Small intestine (tissue), 7 donors: ENCODE measurements around the gene DEDD2. TPM values are rescaled to one million over a fixed set of nuclear protein-coding genes. Genes with fewer than 3 reads are reported as not detected.

Source experiments
- DNase-seq, 2 donors: peaks; one replicate each; pipeline versions ENCODE4 v3.0.0 to v3.0.0-alpha.2; 2013
- FAIRE-seq: peaks from 2 replicates; lab custom pipeline; 2012; peaks lifted over from hg19 to GRCh38; lab: Jason Lieb, UNC
- H3K27ac ChIP-seq, 3 donors: one replicate each; pipeline ENCODE4 v1.5.1; 2013; ENCODE audit warnings: low read length in 2 of 3, mild to moderate bottlenecking in 2 of 3, control low read depth in 1 of 3, inconsistent platforms in 1 of 3, low read depth in 1 of 3, moderate library complexity in 1 of 3
- H3K27me3 ChIP-seq, 3 donors: one replicate each; pipeline ENCODE4 v1.6.1; 2013; ENCODE audit warnings: low read length in 3 of 3, inconsistent platforms in 1 of 3; ENCODE audit not compliant: control insufficient read depth in 3 of 3, insufficient read depth in 3 of 3
- H3K36me3 ChIP-seq, 3 donors: one replicate each; pipeline ENCODE4 v1.6.1; 2013; ENCODE audit warnings: low read length in 3 of 3, inconsistent platforms in 1 of 3, low read depth in 1 of 3, mild to moderate bottlenecking in 1 of 3, moderate library complexity in 1 of 3; ENCODE audit not compliant: control insufficient read depth in 3 of 3, insufficient read depth in 2 of 3
- H3K4me1 ChIP-seq, 3 donors: one replicate each; pipeline ENCODE4 v1.6.1; 2013; ENCODE audit warnings: low read length in 2 of 3, inconsistent platforms in 1 of 3, low read depth in 1 of 3, mild to moderate bottlenecking in 1 of 3, moderate library complexity in 1 of 3; ENCODE audit not compliant: control insufficient read depth in 3 of 3, insufficient read depth in 2 of 3
- H3K4me3 ChIP-seq, 3 donors: one replicate each; pipeline ENCODE4 v1.5.1; 2013; ENCODE audit warnings: low read length in 3 of 3, control low read depth in 1 of 3, inconsistent platforms in 1 of 3, low read depth in 1 of 3, mild to moderate bottlenecking in 1 of 3, moderate library complexity in 1 of 3
- H3K9me3 ChIP-seq, 2 donors: one replicate each; pipeline ENCODE4 v1.6.1; 2013; ENCODE audit warnings: low read depth in 1 of 2, low read length in 1 of 2; ENCODE audit not compliant: control insufficient read depth in 2 of 2, insufficient read depth in 1 of 2
- WGBS, 3 donors: extraction: QIAGEN DNeasy Blood & Tissue Kit; methylation state at CpG; one replicate each; pipeline ENCODE4 v1.1.7; 2013; 5-methylcytosine and 5-hydroxymethylcytosine counted together
- polyA plus RNA-seq, 4 donors: library from polyadenylated mRNA; stranded (reverse) in 3 of 4; unstranded in 1 of 4; fragments of 200-250 nt in 3 of 4; fragments of 120-200 nt in 1 of 4; gene quantifications; one replicate each; pipeline versions ENCODE4 v1.2.1 to v1.2.3, GENCODE V29; 2013
- donor health status: healthy with polysubstance abuse.
- donor health status: control.
- donor health status: control.
- donor health status: Bipolar disorder and iron deficiency.
- donor health status: healthy.

The DEDD2 gene
- polyA plus RNA-seq, 4 donors = 22.8 to 41.3 (median 37.8) TPM

- Histone ChIP-seq H3K27me3 (no peaks in the 10 kb centered on the region), H3K4me3 (peak within 1 kb of the TSS; percentile 86 to 100 (median 88)), H3K36me3 (peaks cover 0 to 28% (median 0%) of the 10 kb centered on the region in 3 donors), H3K9me3 (no peaks in the 10 kb centered on the region), H3K27ac (peak within 1 kb of the TSS; percentile 79 to 99 (median 97)), H3K4me1 (peaks cover 8 to 35% (median 16%) of the 10 kb centered on the region in 3 donors)
- FAIRE-seq (no peak), DNase-seq (peak; percentile 92 to 99)
- 1% methylated on average over 47 to 75 of the region's 75 CpGs for whole genome bisulfite sequencing, 3 donors
These were observed 37.6 kb upstream of the DEDD2 start, which contains the start of gene ERF for GRCh38 chr19:42254850-42255765. Gene ERF (minus strand): TSS chr19:42255128. CDS start chr19:42254999, 129 bp downstream.

DNA sequence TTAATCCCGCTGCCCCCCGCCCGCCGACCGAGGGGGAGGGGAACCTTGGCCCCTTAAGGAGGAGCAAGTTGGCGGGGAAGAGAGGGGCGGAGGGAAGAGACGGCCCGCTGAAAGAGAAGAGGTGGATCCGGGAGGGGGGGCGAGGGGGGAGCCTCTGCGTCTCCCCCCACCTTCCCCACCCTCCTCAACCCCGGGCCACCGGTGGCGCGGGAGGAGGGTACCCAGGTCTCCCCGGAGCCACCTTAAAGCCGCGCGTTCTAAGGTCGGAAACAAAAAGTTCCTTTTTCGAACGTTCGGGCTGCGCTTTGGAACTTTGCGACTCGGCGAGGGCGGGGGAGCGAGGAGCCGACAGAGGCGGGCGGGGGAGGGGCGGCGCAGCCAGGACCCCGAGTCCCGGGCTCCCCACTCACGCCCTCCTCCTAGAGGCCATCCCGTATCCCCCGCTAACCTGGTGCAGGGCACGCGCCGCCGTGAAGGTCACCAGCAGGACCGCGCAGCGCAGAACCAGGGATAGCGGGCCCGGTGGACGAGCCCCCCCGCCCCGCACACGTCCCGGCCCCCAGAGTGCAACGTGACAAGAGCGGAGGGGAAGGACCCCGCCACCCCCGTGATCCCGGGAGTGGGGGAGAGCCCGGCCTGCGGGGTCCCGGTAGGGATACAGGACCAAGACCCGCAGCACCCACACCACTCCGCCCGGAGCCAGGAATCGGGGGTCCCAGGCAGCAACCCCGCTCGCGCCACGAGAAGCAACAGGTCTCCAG, 36.8 kb upstream of the DEDD2 start:
- Histone ChIP-seq H3K36me3 (peaks cover 0 to 36% (median 3%) of the 10 kb centered on the region in 3 donors), H3K27me3 (no peaks in the 10 kb centered on the region), H3K9me3 (no peaks in the 10 kb centered on the region), H3K4me3 (peak overlapping the region; percentile 86 to 100 (median 88)), H3K4me1 (peaks cover 8 to 32% (median 16%) of the 10 kb centered on the region in 3 donors), H3K27ac (peak overlapping the region; percentile 79 to 99 (median 97))
- no peak for FAIRE-seq
- peak; percentile 83 to 93 for DNase-seq
- WGBS, 3 donors = 0% methylated on average over 33 to 69 of the region's 70 CpGs

DNA sequence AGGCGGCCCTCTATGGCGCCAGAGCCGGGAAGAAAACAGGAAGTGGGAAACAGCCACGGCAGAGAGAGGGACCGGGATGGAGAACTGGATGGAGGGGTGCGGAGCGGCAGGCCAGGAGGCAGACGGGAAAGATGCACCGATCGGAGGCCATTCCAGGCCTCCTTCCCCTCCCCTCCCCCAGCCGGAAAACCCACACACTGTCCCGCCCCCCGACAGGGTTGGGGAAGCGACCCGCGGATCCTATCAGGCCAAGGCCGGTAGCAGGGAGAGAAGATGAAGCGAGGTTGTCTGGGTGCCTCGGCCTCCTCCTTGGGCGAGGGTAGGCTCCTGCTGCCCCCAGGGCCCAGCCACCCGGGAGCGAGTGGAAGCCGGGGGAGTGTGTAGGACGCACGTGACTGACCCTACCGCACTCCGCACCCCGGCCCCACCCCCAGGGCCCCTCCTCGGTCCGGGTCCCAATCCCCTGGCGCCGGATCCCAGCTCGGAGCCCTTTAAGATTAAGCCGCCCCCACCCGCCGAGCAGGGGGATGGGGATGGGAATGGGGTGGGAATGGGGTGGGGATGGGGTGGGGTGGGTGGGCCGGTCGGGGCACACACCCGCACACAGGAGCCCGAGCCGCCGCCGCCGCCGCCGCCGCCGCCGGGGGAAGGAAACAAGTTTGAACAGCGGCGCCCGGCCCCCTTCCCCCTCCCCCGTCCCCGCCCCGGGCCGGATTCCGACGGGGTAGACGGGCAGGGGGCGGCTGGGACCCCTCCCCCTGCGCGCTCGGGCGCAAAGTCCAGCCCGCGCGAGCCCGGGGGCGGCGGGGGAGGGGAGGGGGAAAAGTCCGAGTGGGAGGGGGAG, 36.0 kb upstream of the DEDD2 start:
- peak; percentile 51 to 67 for DNase-seq
- Histone ChIP-seq H3K9me3 (no peaks in the 10 kb centered on the region), H3K4me1 (peaks cover 8 to 32% (median 16%) of the 10 kb centered on the region in 3 donors), H3K27me3 (no peaks in the 10 kb centered on the region), H3K4me3 (peak overlapping the region; percentile 86 to 100 (median 88)), H3K27ac (peak overlapping the region; percentile 79 to 99 (median 97)), H3K36me3 (peaks cover 3 to 44% (median 5%) of the 10 kb centered on the region in 3 donors)
- WGBS, 3 donors = 1% methylated on average over 25 to 66 of the region's 71 CpGs
- FAIRE-seq = no peak

DNA sequence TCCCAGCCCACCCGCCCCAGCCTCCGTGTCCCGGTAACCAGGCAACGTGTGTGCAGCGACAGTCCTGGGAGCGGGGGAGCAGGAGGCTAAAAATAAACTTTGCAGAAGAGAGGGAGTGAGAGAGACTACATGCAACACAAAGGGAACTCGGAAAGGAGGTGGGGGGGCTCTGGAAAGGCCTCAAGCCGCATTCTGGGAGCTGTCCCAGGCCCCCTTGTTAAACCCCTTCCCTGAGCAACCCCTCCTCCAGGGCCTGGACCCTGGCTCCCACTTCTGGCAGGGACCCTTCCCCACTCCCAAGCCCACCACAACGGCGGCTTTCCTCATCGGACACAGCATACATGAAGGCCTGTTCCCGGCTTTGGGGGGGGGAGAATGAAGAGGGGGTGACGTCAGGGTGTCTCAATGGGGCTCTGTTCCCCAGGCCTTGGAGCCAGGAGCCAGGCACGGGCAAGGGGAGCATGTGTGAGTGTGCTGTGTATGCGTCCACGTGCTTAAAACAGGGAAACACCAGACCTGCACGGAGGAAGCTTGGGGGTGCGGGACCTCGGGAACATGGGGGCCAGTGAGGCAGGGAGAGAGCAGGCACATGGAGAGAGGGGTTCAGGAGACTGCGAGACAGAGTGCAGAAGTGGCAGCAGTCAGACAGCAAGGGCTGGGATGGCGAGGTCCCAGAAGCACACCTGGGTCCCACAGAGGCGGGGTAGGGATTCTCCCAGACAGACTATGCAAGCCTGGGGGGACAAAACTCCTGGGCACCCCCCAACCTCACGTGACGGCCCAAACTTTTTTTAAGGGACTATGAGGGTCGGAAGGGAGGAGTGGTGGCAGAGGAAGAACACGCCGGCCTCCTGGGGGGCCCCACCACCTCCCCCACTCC, 35.1 kb upstream of the DEDD2 start:
- Histone ChIP-seq H3K36me3 (peaks cover 3 to 51% (median 5%) of the 10 kb centered on the region in 3 donors), H3K27me3 (no peaks in the 10 kb centered on the region), H3K4me3 (peak overlapping the region; percentile 86 to 100 (median 88)), H3K9me3 (no peaks in the 10 kb centered on the region), H3K4me1 (peaks cover 8 to 32% (median 16%) of the 10 kb centered on the region in 3 donors), H3K27ac (peak overlapping the region; percentile 64 to 90 (median 82))
- WGBS, 3 donors = 10 to 17% (median 11%) methylated on average over 23 to 27 of the region's 27 CpGs
- no peak for FAIRE-seq
- DNase-seq = peak in 1 of 2 donors; percentile 59

DNA sequence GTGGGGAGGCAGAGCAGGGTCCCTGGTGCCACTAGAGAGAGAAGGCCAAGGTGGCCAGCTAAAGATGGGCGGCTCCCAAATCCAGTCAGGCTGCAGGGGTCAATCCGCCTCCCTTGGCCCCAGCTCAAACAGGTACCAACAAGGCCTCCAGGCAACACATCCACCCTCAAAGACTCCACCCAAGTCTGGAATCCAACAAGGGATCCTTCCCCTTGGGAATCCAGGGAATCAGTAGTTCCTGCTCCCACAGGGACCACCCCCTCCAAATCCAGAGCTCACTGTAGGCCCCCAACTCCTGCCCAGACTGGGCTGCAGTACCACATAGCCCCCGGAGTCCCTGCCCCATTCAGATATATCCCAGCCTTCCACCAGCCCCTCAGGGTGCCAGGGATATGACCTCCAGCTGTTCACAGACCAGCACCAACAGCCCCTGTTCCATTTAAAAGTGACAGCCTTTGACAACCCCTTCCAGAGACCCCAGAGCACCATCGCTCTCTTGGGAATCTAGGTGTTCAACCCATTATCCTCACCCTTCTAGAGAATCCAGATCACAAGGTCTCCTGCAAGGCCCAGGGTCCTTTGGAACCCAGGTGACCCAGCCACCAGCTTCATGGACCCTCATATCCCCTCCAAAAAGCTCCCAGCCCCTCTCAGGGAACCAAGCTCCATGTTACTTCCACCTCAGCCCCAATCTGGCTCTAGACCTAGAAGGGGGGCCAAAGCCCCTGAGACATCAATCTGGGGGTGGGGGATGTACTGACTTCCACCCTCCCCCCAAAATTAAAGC, 34.3 kb upstream of the DEDD2 start:
- Histone ChIP-seq H3K9me3 (no peaks in the 10 kb centered on the region), H3K27ac (peak overlapping the region in 2 of 3 donors; percentile 47 to 90), H3K27me3 (no peaks in the 10 kb centered on the region), H3K4me3 (peak overlapping the region in 2 of 3 donors; percentile 16 to 86), H3K36me3 (peaks cover 3 to 60% (median 5%) of the 10 kb centered on the region in 3 donors), H3K4me1 (peaks cover 8 to 32% (median 16%) of the 10 kb centered on the region in 3 donors)
- 57 to 75% (median 68%) methylated on average over 4 of the region's 4 CpGs for WGBS, 3 donors
- DNase-seq (peak in 1 of 2 donors; percentile 36), FAIRE-seq (no peak)

DNA sequence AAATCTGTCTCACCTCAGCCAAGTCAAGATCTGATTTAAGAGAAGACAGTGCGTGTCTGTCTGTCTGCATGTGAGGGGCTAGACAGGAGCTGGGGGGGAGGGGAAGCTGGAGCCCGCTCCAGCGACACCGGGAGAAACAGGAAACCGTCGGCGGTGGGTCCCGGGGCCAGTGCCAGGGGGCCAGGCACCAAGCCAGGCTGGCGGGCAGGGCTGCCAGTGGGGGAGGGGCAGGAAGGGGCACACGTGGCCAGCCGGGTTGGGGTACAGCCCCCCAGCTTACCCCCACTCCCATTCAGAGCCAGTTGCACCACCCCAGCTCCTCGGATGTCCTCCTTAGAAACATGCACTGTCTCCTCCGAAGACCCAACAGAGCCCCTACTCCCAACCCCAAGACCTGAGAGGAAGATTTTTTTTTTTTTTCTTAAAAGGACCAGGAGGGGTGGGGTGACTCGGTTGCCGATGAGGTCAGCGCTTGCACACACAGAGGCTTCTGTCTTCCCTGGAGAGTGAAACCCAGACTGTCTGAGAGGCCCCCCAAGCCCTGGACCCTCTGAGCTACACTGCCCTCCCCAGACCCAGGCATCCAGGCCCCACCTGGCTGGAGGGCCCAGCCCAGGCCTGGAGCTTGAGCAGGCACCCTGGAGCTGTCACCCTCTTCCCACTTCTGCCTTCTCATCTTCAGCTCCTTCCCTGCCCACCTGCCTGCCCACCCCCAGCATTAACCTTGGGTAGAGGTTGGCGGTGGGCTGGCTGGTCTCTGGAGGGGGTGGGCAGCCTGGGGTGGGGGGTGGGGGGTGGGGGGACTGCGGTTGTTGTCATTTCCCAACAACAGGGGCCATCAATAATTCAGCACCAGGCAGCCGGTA, 33.4 kb upstream of the DEDD2 start:
- no peaks in the 10 kb centered on the region for H3K27me3 ChIP-seq
- no peaks in the 10 kb centered on the region for H3K9me3 ChIP-seq
- H3K4me3 ChIP-seq = no peak overlapping the region
- H3K27ac ChIP-seq = peak overlapping the region in 2 of 3 donors; percentile 37 to 90
- WGBS, 3 donors = 18 to 35% (median 26%) methylated on average over 15 to 19 of the region's 19 CpGs
- peaks cover 8 to 28% (median 16%) of the 10 kb centered on the region in 3 donors for H3K4me1 ChIP-seq
- FAIRE-seq (no peak), DNase-seq (no peak)
- peaks cover 3 to 65% (median 5%) of the 10 kb centered on the region in 3 donors for H3K36me3 ChIP-seq
